Activated CD8-positive, alpha-beta memory T cell treated with anti-CD3 and anti-CD28 coated beads, Interleukin-2, amount 50 U/mL, for 1 hour (primary cell): Measurements from ENCODE around the gene ZNF600.
A peak's percentile ranks its signal among the peaks of the same experiment; 100 is the strongest.
"Not testable (repeated sequence)": the region's sequence is repeated elsewhere in the genome, so short reads cannot be mapped to it uniquely, and the experiment has no call there.

Source experiments
- DNase-seq: peaks from one replicate; pipeline ENCODE4 v3.0.0-alpha.2; 2020; ENCODE audit errors: extremely low read depth

The ZNF600 gene

DNA sequence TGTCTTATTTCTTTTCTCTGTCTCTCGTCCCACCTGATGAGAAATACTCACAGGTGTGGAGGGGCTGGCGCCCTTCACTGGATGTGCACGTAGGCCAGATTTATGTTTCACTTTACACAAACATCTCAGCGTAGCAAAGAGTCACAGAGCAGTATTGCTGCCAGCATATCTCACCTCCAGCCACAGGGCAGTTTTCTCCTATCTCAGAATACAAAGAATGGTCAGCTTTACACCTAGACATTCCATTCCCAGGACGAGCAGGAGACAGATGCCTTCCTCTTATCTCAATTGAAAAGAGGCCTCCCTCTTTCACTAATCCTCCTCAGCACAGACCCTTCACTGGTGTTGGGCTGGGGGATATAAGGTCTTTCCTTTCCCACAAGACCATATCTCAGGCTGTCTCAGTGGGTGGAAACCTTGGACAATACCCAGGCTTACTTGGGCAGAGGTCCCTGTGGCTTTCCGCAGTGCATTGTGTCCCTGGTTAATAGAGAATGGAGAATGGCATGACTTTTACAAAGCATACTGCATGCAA lies 44.6 kb downstream of the ZNF600 start:
- no peak for DNase-seq

DNA sequence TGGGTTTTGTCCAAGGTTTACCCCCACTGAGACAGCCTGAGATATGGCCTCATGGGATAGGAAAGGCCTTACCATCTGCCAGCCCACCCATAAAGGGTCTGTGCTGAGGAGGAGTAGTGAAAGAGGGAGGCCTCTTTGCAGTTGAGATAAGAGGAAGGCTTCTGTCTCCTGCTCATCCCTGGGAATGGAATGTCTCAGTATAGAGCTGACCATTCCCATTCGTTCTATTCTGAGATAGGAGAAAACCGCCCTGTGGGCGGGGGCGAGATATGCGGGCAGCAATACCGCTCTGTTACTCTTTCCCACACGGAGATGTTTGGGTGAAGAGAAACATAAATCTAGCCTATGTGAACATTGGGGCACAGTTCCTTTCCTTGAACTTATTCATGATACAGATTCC lies 45.2 kb downstream of the ZNF600 start:
- DNase-seq: not testable (repeated sequence)

DNA sequence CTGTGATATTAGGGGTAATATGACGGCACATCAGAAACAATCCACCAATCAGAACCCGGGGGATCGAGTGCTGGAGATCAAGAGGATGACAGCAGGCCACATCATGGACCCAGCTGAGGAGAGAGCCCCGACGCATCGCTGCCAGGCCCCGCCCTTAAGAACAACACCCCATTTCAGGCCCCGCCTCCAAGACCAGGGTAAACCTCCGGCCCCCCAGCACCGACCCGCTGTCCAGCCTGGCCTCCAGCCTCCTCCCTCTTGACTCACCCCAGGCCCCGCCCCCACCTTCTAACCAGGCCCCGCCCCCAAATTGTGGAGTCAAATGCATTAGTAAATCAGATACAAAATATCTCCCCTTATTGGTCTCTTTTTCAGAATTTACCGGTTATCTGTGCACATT lies 47.0 kb downstream of the ZNF600 start:
- no peak for DNase-seq

DNA sequence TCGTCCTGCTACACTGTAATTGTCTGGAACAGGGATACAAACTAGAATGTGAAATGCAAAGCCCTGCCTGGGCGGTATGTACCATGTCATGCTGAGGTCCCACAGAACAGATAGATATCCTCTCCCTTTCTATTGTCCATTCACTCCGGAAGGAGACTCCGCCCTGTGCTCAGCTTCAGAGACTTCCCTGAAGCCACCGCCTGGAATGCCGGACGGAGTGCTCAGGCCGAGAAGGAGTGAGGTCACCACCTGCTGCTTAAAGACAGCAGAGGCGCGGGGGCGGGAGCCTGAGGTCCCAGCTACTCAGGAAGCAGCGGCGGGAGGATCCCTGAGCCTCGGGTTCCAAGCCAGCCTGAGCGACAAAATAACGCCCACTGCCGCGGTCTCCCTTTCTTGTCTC lies 50.9 kb downstream of the ZNF600 start:
- no peak for DNase-seq

DNA sequence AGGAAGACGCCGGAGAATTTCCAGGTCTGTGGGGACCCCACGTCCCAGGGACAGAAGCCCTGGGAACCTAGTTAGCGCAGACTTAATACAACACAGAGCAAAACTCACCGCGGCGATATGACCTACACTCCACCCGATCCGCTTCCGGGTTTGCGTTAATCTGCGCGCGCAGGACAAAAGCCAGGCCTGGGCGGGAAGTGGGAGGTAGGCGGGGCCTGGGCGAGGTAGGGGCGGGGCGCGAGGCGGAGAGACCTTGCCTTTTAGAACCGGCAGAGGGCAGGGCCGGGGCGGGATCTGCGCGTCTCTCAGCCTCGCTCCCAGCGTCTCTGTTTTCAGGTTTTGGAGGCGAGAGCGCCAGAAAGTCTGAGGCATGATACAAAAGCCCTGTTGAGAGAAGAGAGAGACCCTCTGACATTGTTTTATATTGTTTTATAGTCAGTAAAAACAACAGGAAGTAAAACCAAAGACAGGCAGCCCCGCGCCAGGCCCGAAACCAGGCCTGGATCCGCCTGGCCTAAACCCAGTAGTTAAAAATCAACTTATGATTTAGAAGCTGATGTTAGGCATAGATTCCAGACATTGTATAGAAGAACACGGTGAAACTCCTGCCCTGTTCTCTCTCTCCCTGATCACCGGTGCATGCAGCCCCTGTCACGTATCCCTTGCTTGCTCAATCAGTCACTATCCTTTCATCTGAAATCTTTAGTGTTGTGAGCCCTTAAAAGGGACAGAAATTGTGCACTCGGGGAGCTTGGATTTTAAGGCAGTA lies 51.5 kb downstream of the ZNF600 start, which contains the start of gene ZNF611:
ZNF611 (minus strand) TSS at position 152 of the 769 bp plus-strand sequence. CDS start 19,150 bp downstream, outside the sequence.
- DNase-seq: peak; percentile 97

DNA sequence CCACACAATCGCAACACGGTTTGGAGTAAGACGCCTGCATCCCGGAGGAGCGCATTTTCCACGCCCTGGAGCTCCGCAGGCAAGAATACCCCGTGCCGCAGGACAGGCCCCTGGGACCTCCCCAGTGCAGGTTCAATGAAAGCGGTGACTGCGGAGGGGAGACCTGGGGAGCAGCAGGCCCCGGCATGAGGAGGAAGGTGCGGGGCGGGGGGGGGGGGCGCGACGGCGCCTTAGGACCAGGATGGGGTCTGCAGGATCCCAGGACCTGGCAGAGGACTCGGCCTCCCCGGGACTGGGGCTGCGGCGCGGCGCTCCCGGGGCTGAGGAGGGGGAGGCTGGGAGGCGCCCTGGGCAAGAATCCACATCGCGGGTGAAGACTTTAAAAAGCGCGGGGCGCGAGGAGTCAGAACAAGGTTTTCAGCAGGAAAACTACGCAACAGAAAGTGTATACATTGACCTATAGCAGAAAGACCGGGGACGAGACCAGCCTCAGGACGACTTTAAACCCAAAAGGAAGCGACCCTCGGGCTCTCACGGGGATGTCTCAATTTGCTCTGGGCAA lies 52.2 kb downstream of the ZNF600 start:
- DNase-seq: no peak

DNA sequence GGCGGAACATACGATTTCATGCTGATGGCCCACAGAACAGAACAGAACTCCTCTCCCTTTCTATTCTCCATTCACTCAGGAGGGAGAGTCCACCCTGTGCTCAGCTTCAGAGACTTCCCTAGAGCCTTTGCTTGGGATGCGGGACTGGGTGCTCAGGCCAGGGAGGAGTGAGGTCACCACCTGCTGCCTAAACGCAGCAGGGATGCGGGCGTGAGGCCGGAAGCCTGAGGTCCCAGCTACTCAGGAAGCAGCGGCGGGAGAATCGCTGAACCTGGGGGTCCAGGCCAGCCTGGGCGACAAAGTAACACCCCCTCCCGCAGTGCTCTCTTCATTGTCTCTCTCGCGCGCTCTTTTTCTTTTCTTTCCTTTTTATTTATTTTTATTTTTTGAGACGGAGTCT lies 60.5 kb downstream of the ZNF600 start:
- not testable (repeated sequence) for DNase-seq

DNA sequence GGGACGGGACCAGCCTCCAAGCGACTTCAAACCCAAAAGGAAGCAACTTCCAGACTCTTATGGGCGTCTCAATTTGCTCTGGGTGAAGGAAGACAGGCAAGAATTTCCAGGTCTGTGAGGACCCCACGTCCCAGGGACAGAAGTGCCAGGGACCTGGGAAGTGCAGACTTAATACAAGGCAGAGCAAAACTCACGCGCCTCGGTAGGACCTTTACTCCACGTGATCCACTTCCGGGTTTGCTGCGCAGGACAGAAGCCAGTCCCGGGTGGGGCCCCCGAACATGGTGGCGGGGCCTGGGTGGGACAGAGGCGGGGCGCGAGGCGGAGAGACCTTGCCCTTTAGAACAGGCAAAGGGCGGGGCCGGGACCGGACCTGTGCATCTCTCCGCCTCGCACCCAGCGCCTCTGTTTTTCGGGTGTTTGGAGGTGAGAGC lies 61.0 kb downstream of the ZNF600 start:
- DNase-seq: no peak

DNA sequence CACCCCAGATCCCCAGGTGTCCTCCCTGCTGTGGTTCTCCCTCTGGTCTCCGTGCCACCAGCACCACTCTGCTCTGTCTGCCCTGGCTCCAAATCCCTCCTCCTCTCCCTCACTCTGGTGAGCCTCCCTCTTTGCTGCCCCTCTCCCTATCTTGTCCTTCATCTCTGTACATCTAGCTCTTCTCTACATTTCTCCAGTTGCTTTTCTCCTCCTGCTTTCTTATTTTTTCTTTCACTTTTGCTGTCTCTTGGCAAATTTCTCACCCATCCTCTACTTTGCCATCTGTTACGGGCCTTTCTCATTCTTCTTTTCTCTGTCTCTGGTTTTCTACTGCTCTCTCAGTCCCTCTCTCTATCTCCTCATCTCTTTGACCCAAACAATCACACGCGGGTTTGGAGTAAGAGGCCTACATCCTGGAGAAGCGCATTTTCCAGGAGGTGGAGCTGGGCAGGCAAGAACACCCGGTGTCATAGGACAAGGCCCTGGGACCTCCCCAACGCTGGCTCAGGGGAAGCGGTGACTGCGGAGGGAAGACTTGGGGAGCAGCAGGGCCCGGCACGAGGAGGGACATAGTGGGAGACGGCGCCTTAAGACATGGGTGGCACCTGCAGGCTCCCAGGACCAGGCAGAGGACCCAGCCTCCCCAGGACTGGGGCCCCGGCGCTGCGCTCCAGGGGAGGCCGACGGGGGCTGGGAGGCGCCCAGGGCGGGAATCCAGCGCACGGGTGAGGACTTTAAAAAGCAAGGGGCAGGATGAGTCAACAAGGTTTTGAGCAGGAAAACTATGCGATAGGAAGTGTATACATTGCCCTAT lies 61.7 kb downstream of the ZNF600 start:
- no peak for DNase-seq

DNA sequence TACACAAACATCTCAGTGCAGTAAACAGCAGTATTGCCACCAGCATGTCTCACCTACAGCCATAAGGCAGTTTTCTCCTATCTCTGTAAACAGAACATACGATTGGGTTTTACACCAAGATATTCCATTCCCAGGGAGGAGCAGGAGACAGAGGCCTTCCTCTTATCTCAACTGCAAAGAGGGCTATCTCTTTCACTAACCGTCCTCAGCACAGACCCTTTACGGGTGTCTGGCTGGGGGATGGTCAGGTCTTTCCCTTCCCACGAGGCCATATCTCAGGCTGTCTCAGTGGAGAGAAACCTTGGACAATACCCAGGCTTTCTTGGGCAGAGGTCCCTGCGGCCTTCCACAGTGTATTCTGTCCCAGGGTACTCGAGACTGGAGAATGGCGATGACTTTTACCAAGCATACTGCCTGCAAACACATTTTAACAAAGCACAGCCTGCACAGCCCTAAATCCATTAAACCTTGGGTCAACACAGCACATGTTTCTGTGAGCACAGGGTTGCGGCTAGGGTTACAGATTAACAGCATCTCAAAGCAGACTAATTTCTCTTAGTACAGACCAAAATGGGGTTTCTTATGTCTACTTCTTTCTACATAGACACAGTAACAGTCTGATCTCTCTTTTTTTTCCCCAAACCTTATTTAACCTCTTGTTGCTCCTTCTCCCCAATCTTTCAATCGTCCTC lies 62.5 kb downstream of the ZNF600 start:
- DNase-seq: not testable (repeated sequence)

DNA sequence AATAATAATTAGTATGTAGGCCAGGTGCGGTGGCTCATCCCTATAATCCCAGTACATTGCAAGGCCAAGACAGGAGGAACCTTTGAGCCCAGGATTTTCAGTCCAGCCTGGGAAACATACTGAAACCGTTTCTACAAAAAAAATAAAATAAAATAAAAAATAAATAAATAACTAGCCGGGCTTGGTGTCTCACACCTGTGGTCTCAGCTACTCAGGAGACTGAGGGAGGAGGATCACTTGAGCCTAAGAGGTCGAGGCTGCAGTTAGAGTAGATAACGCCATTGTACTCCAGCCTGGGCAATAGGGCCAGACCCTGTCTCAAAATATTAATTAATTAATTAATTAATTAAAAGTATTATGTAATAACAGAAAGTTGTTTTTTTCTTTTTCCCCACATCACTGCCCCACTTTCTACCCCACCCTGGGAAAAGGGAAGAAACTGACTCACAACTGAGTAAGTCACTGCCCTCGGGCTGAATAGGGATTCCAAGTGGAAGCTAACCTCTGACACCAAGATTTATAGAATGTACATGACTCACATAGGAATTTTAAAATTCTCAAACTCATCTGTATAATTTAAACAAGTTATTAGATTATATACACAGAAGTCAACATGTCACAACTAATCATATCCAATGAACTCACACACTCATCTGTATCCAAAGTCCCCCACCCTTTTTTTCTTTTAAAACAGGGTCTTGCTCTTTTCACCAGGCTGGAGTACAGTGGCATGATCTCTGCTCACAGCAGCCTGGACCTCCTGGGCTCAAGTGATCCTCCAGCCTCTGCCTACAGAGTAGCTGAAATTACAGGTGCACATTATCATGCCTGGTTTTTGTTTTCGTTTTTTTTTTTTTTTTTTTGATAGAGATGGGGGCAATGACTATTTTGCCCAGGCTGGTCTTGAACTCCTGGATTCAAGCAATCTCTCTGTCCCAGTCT lies 64.3 kb downstream of the ZNF600 start:
- DNase-seq: no peak

DNA sequence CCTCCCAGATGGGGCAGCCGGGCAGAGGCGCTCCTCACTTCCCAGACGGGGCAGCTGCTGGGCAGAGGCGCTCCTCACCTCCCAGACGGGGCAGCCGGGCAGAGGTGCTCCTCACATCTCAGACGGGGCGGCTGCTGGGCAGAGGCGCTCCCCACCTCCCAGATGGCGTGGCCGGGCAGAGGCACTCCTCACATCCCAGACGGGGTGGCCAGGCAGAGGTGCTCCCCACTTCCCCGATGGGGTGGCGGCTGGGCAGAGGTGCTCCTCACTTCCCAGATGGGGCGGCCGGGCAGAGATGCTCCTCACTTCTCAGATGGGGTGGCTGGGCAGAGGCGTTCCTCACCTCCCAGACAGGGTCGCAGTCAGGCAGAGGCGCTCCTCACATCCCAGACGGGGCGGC lies 66.0 kb downstream of the ZNF600 start:
- not testable (repeated sequence) for DNase-seq

DNA sequence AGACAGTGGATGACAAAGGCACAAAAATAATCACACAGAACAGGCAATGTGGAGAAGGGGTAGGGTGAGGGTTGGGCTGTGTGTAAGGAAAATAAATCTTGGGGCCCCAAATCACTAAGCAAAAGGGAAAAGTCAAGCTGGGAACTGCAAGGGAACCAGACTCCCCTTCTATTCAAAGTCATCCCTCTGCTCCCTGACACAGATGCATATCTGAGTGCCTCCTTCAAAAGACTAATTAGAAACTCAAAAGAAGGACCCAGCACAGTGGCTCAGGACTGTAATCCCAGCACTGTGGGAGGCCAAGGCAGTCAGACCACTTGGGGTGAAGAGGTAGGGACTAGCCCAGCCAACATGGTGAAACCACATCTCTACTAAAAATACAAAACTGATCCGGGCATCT lies 70.1 kb downstream of the ZNF600 start:
- no peak for DNase-seq

DNA sequence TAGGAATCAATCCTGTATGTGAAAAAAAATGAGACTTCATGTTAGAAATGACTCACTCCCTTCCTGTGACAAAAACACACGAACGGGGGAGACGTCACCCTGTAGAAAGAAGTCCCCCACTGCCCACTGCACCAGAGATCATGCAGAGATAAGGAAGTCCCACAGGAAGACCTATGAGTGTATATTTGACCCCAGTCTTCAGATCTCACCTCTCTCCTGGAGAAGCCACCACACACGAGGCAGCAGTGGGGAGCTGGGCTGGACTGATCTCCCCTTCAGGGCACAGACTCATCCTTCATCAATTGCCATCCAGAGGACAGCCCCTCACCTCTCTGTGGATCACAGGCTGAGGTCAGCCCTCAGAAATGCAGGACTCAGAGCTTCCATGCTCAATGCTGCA lies 70.7 kb downstream of the ZNF600 start:
- not testable (repeated sequence) for DNase-seq

DNA sequence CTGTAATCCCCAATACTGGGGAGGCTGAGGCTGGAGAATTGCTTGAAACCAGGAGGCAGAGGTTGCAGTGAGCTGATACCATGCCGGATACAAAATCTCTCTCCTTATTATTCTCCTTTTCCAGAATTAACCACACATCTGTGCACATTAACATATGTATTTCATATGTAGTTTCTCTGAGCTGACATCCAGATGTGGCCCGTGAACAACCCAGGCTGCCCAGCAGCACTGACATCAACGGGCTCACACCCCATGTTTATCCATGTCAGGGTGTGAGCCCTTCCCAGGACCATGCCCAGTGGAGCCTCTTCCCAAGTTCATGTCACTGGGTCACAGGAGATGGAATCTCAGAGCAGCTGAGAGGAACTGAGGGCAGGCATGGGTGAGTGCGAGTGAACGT lies 71.3 kb downstream of the ZNF600 start:
- not testable (repeated sequence) for DNase-seq
